ENCODE data around the gene LRMDA.
"Not testable (repeated sequence)": the region's sequence is repeated elsewhere in the genome, so short reads cannot be mapped to it uniquely, and the experiment has no call there.

Gene LRMDA

DNA sequence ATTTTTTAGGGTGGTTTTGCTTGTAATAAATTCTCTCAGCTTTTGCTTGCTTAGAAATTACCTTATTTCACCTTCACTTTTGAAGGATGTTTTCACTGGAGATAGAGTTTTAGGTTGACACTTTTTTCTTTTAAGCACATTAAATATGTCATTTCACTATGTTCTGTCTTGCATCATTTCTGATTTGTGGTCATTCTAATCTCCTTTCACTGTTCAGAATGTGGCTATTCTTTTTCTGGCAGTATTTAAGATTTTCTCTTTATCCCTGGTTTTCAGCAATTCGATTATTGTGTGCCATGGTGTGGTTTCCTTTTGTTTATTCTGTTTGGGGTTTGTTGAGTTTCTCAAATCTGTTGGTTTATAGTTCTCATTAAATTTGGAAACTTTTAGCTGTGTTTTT lies 1140.6 kb downstream of the LRMDA start:
- no peaks in the 10 kb centered on the region for H3K4me1 ChIP-seq
- no peaks in the 10 kb centered on the region for H3K27me3 ChIP-seq (ENCODE audit: low read depth)
- DNase-seq (ENCODE audit: low spot score in 2 of 2), result no peak
- H3K9me3 ChIP-seq, result no peaks in the 10 kb centered on the region
- no peak overlapping the region for H3K4me3 ChIP-seq
- in situ Hi-C loops (cut with MboI; ENCODE audit: low sequenced_read_pairs), result loop anchor here (25.0 kb wide), 1 partner anchor 540 kb away; no protein-coding TSS in a partner anchor
- H3K36me3 ChIP-seq (replicated peaks), result no peaks in the 10 kb centered on the region

DNA sequence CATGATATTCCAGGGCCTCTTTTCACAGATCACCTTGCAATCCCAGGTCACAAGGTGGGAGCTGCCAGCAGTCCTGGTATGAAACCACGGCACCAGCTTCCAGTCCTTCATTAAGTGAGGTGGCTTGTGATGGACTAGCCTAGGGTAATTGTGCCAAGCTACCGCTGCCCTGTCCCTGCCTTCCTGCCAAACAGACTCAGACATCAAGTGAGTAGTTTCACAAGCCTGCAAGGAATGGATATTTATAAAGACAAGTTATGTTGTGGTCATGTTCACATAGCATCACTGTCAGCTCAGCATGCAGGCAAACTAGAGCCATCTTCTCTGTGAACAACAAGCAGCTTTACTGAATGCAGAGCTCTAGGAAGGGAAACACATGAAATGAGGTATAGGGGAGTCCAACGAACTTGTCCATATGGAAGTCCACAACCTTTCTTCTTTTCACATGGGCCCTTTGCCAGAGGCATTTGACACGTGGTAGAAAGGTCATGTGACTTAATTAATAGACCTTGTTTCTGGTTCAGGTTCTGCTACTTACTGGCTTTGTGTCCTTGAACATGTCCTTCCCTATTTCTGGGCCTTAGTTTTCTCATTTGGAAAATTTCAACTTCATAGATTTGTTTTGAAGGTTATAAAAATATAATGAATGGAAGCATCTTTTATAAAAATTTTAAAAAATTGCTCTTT lies 1145.0 kb downstream of the LRMDA start:
- in situ Hi-C loops (cut with MboI; ENCODE audit: low sequenced_read_pairs), result no loop called here
- Histone ChIP-seq H3K4me1 (no peaks in the 10 kb centered on the region), H3K27me3 (ENCODE audit: low read depth) (no peaks in the 10 kb centered on the region), H3K36me3 (replicated peaks) (no peaks in the 10 kb centered on the region), H3K4me3 (no peak overlapping the region), H3K9me3 (no peaks in the 10 kb centered on the region)
- no peak for DNase-seq (ENCODE audit: low spot score in 2 of 2)

GRCh38 chr10:76577455-76577854 lies 1146.0 kb downstream of the LRMDA start:
- DNase-seq (ENCODE audit: low spot score in 2 of 2), result no peak

DNA sequence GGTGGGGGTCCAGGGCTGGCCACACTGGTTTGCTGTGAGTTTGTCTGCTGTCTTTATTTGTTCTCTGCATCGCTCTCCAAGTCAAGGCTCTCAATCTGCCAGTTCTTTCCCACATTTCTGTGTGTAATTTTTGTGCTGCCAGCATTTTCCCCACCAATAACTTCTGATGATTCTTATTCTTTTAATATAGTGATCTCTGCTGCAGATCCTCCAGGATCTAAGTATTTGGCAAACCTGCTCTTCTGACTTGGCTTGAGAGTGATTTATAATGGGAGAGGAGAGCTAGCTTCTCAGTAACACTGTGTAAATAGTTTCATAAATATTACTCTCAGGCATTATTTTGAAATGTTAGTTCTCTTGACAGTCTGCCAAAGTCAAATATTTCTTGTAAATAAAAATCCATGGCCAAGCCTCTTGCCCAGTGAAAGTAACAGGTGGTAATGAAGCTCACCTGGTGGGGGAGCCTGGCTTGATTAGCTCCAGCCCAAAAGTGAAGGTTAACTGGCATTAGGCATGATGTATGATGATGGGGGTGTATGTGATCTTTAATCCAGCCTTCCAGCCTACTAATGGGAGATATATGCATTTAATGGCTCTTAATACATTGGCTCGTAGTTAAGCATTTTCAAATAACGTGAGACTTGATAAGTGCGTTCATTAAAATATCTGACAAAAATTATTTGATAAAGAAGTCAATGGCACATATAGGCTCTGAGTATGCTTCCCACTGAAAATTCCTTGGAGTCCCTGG lies 1150.3 kb downstream of the LRMDA start:
- in situ Hi-C loops (cut with MboI; ENCODE audit: low sequenced_read_pairs), result no loop called here
- Histone ChIP-seq H3K36me3 (replicated peaks) (no peaks in the 10 kb centered on the region), H3K4me1 (no peaks in the 10 kb centered on the region), H3K9me3 (no peaks in the 10 kb centered on the region), H3K4me3 (no peak overlapping the region), H3K27me3 (ENCODE audit: low read depth) (no peaks in the 10 kb centered on the region)
- no peak for DNase-seq (ENCODE audit: low spot score in 2 of 2)

More at GRCh38 chr10:76577455-76577854, 1146.0 kb downstream of the LRMDA start:
- no peaks in the 10 kb centered on the region for H3K27me3 ChIP-seq (ENCODE audit: low read depth)
- H3K4me3 ChIP-seq, result no peak overlapping the region
- no peaks in the 10 kb centered on the region for H3K36me3 ChIP-seq (replicated peaks)
- H3K9me3 ChIP-seq, result no peaks in the 10 kb centered on the region
- in situ Hi-C loops (cut with MboI; ENCODE audit: low sequenced_read_pairs), result no loop called here
- H3K4me1 ChIP-seq, result no peaks in the 10 kb centered on the region

DNA sequence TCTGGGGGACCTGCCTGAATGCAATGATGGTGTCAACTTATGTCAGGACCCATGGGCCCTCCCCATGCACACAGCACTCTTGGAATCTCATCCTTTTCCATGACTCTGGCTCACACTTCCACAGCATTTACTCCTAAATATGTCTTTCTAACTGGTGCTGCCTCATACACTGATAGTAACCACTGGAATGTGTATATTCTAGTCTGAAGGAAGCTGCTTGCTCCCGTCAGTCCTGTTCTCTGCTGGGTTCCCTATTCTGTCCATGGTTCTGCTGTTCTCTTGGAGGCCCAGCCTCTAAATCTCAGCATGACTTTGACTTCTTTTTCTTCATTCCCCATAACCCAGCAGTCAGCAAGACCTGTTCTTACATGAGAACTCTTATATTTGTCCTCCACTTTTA lies 1151.1 kb downstream of the LRMDA start:
- Histone ChIP-seq H3K27me3 (ENCODE audit: low read depth) (no peaks in the 10 kb centered on the region), H3K4me3 (no peak overlapping the region), H3K9me3 (no peaks in the 10 kb centered on the region), H3K4me1 (no peaks in the 10 kb centered on the region), H3K36me3 (replicated peaks) (no peaks in the 10 kb centered on the region)
- in situ Hi-C loops (cut with MboI; ENCODE audit: low sequenced_read_pairs), result no loop called here
- no peak for DNase-seq (ENCODE audit: low spot score in 2 of 2)

DNA sequence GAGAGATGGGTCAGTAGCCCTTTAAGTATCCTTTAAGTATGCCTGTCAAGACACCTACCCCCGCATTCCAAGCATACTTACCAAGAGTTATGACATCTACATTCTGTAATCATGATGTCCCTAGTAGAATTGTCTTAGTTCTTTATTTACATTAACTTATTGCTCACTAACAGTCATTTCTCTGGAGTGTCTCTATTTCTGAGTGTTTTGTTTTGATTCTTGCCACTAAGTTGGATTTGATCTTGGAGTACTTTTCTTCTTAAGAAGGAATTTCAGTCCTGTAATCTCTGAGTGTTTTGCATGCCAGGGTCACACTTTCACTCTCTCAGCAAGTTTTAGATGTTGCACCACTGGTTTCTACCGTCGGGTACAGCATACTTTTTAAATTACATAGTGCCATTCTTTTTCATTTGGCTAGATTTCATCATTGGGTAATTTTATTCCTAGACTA lies 1152.3 kb downstream of the LRMDA start:
- Histone ChIP-seq H3K9me3 (no peaks in the 10 kb centered on the region), H3K36me3 (replicated peaks) (no peaks in the 10 kb centered on the region), H3K4me1 (no peaks in the 10 kb centered on the region), H3K27me3 (ENCODE audit: low read depth) (no peaks in the 10 kb centered on the region), H3K4me3 (no peak overlapping the region)
- in situ Hi-C loops (cut with MboI; ENCODE audit: low sequenced_read_pairs), result no loop called here
- no peak for DNase-seq (ENCODE audit: low spot score in 2 of 2)

GRCh38 chr10:76584466-76584865 lies 1153.0 kb downstream of the LRMDA start:
- in situ Hi-C loops (cut with MboI; ENCODE audit: low sequenced_read_pairs); DNase-seq (ENCODE audit: low spot score in 2 of 2); H3K9me3 ChIP-seq; H3K27me3 ChIP-seq (ENCODE audit: low read depth); H3K4me3 ChIP-seq; H3K4me1 ChIP-seq; H3K36me3 ChIP-seq (replicated peaks): not testable (repeated sequence)

All from HAP-1 (cell line).